B cell (primary cell): Measurements from ENCODE around the gene CCDC120. TPM values are rescaled to one million over a fixed set of nuclear protein-coding genes. Genes with fewer than 3 reads are reported as not detected.

Experiments used
- ATAC-seq: fragments of 200-7000 bp; cut with Tn5 transposase; one replicate; pipeline ENCODE4 v1.10.0; 2021; ENCODE audit warnings: low read depth, mild to moderate bottlenecking, moderate number of reproducible peaks, moderate library complexity
- CTCF ChIA-PET: fragments of 350-600 bp; sonication (Branson Sonifier 250); formaldehyde crosslinking; loops from one replicate; lab custom pipeline; 2021; ENCODE audit warnings: antibody characterized with exemption, inconsistent platforms; lab: Charles Lee
- POLR2A ChIA-PET: fragments of 350-600 bp; sonication (Branson Sonifier 250); formaldehyde crosslinking; loops from one replicate; lab custom pipeline; 2021; ENCODE audit warnings: antibody characterized with exemption; lab: Charles Lee
- DNase-seq: peaks from one replicate; pipeline ENCODE4 v3.0.0; 2013
- H2AFZ ChIP-seq: 2 replicates; pipeline ENCODE4 v1.6.1; 2012; ENCODE audit warnings: mild to moderate bottlenecking, low read depth, low read length; ENCODE audit not compliant: insufficient read depth, poor library complexity, severe bottlenecking
- H3K27ac ChIP-seq, 2 donors: 1 replicate in 1 of 2; 2 replicates in 1 of 2; pipeline ENCODE4 v1.5.1; 2012 to 2013; ENCODE audit warnings: low read length in 2 of 2, mild to moderate bottlenecking in 2 of 2, moderate library complexity in 1 of 2
- H3K27me3 ChIP-seq, 4 experiments: fragments of 200-600 bp in 1 of 4; sonication (generic) in 1 of 4; replicated peaks in 1 of 4; 1 replicate in 2 of 4; 2 replicates in 2 of 4; pipeline versions ENCODE4 v1.6.1 to v1.7.0; 2013 to 2016; ENCODE audit warnings: low read length in 3 of 4, mild to moderate bottlenecking in 2 of 4, mixed read lengths in 1 of 4, moderate library complexity in 1 of 4; ENCODE audit not compliant: insufficient read depth in 4 of 4, control insufficient read depth in 3 of 4; ENCODE audit errors: control extremely low read depth in 1 of 4
- H3K36me3 ChIP-seq, 2 experiments: replicated peaks in 1 of 2; 1 replicate in 1 of 2; 2 replicates in 1 of 2; pipeline versions ENCODE4 v1.6.1 to v1.7.1; 2013; ENCODE audit warnings: low read length in 1 of 2; ENCODE audit not compliant: insufficient read depth in 2 of 2, control insufficient read depth in 1 of 2; ENCODE audit errors: control extremely low read depth in 1 of 2, extremely low read depth in 1 of 2
- H3K4me1 ChIP-seq, 2 donors: fragments of 200-600 bp in 1 of 2; sonication (generic) in 1 of 2; 1 replicate in 1 of 2; 2 replicates in 1 of 2; pipeline versions ENCODE4 v1.5.1 to v1.6.1; 2013 to 2017; ENCODE audit warnings: low read length in 2 of 2; ENCODE audit not compliant: control insufficient read depth in 2 of 2, insufficient read depth in 2 of 2
- H3K4me2 ChIP-seq: replicated peaks from 2 replicates; pipeline ENCODE3; 2012; ENCODE audit warnings: mild to moderate bottlenecking, low read depth, low read length; ENCODE audit not compliant: poor library complexity, severe bottlenecking
- H3K4me3 ChIP-seq, 5 experiments: fragments of 200-600 bp in 1 of 5; sonication (generic) in 1 of 5; 1 replicate in 3 of 5; 2 replicates in 2 of 5; pipeline versions ENCODE4 v1.5.1 to v1.7.0; 2011 to 2016; ENCODE audit warnings: low read length in 4 of 5, mild to moderate bottlenecking in 4 of 5, low read depth in 2 of 5, control low read depth in 1 of 5, moderate library complexity in 1 of 5; ENCODE audit not compliant: insufficient read depth in 1 of 5; ENCODE audit errors: control extremely low read depth in 1 of 5, extremely low read depth in 1 of 5
- H3K79me2 ChIP-seq: fragments of 200-600 bp; sonication (generic); one replicate; pipeline ENCODE4 v1.6.0; 2016; ENCODE audit warnings: low read length; ENCODE audit not compliant: control insufficient read depth, insufficient read depth
- H3K9ac ChIP-seq: fragments of 200-600 bp; sonication (generic); 2 replicates; pipeline ENCODE4 v1.6.1; 2017; ENCODE audit warnings: mild to moderate bottlenecking, low read length, moderate library complexity
- H3K9me3 ChIP-seq, 3 donors: one replicate each; pipeline versions ENCODE4 v1.6.1 to v1.7.1; 2013; ENCODE audit warnings: low read length in 2 of 3; ENCODE audit not compliant: control insufficient read depth in 2 of 3, insufficient read depth in 1 of 3; ENCODE audit errors: control extremely low read depth in 1 of 3
- H4K20me1 ChIP-seq: 2 replicates; pipeline ENCODE4 v1.6.0; 2012; ENCODE audit warnings: mild to moderate bottlenecking, low read length; ENCODE audit not compliant: insufficient read depth, control insufficient read depth, poor library complexity, severe bottlenecking
- H3K27ac Mint-ChIP-seq: one replicate; pipeline ENCODE4 v1.8.0; 2021; ENCODE audit warnings: mixed read lengths
- H3K27me3 Mint-ChIP-seq: one replicate; pipeline ENCODE4 v1.8.0; 2021; ENCODE audit warnings: mixed read lengths
- H3K4me1 Mint-ChIP-seq: one replicate; pipeline ENCODE4 v1.8.0; 2021; ENCODE audit warnings: mixed read lengths
- H3K4me3 Mint-ChIP-seq: one replicate; pipeline ENCODE4 v1.8.0; 2021; ENCODE audit warnings: mixed read lengths
- H3K9me3 Mint-ChIP-seq: one replicate; pipeline ENCODE4 v1.8.0; 2022; ENCODE audit warnings: mixed read lengths; ENCODE audit not compliant: insufficient read depth
- EZH2 ChIP-seq: IDR thresholded peaks from 2 replicates; pipeline ENCODE4 v1.6.1; 2012; ENCODE audit warnings: borderline replicate concordance, low read depth, mild to moderate bottlenecking, moderate library complexity, low read length; ENCODE audit not compliant: insufficient read depth, poor library complexity, severe bottlenecking
- WGBS: methylation state at CpG from one replicate; pipeline ENCODE4 v1.1.5; 2013; ENCODE audit warnings: missing lambda C conversion rate; ENCODE audit not compliant: insufficient coverage; 5-methylcytosine and 5-hydroxymethylcytosine counted together
- intact Hi-C: fragments of 100-400 bp; cut with micrococcal nuclease; formaldehyde crosslinking; loops from one replicate; pipeline ENCODE4 v1.10.0; 2022
- polyA plus RNA-seq: library from polyadenylated mRNA; depleted of rRNA; stranded (reverse); fragments of >200 nt; gene quantifications from 2 replicates; pipeline ENCODE4 v1.2.3, GENCODE V29; 2012
- total RNA-seq, 2 donors: library from RNA; stranded (reverse); fragments of 120-200 nt in 1 of 2; gene quantifications; 1 replicate in 1 of 2; 2 replicates in 1 of 2; pipeline versions ENCODE4 v1.2.3 to v1.2.4, GENCODE V29; 2013 to 2022
- TF ChIP-seq, protein P1 (sequence below): fragments of 200-600 bp; IDR thresholded peaks from one replicate; pipeline ENCODE4 v1.8.0; 2022; ENCODE audit warnings: antibody characterized with exemption, mild to moderate bottlenecking

CCDC120 gene
- total and polyA plus RNA-seq, 2 donors (not counting 1 experiment from before 2014, with no cell fraction given): 5.7 to 12.5 TPM

DNA sequence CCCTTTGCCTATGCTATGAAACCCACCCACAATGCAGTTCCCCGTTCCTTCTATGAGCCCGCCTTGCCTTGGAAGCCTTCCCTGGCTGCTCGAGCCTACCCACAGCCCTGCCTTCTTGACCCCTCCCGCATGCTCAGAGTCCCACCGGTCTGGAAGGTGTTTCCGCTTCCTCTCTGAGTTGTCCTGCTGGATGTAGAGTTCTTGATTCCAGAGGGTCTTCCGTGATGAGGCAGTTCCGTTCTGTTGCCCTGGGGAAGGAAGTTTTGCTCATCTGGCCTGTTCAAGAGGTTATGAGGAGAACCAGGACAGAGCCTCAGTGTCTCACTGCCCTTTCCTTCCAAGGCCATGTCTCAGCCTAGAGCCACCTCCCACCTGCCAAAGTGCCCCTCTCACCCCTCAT lies 57.3 kb downstream of the CCDC120 start:
- Mint-ChIP-seq H3K9me3 (no peaks in the 10 kb centered on the region), H3K4me1 (peaks cover 12% of the 10 kb centered on the region), H3K27ac (no peak overlapping the region), H3K4me3 (no peak overlapping the region), H3K27me3 (no peaks in the 10 kb centered on the region)
- ChIA-PET CTCF (no interaction called here), POLR2A (no interaction called here)
- H4K20me1 ChIP-seq: no peaks in the 10 kb centered on the region
- no peaks in the 10 kb centered on the region for H3K9me3 ChIP-seq
- intact Hi-C loops: no loop called here
- no peak overlapping the region for H3K4me2 ChIP-seq
- H3K79me2 ChIP-seq: no peaks in the 10 kb centered on the region
- TF ChIP-seq EZH2: no peak
- TF ChIP-seq, protein P1, sequence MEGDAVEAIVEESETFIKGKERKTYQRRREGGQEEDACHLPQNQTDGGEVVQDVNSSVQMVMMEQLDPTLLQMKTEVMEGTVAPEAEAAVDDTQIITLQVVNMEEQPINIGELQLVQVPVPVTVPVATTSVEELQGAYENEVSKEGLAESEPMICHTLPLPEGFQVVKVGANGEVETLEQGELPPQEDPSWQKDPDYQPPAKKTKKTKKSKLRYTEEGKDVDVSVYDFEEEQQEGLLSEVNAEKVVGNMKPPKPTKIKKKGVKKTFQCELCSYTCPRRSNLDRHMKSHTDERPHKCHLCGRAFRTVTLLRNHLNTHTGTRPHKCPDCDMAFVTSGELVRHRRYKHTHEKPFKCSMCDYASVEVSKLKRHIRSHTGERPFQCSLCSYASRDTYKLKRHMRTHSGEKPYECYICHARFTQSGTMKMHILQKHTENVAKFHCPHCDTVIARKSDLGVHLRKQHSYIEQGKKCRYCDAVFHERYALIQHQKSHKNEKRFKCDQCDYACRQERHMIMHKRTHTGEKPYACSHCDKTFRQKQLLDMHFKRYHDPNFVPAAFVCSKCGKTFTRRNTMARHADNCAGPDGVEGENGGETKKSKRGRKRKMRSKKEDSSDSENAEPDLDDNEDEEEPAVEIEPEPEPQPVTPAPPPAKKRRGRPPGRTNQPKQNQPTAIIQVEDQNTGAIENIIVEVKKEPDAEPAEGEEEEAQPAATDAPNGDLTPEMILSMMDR: no peak
- no peak overlapping the region for H3K27ac ChIP-seq
- DNase-seq: no peak
- H3K36me3 ChIP-seq: peaks cover 0 to 41% of the 10 kb centered on the region in 2 experiments
- no peak overlapping the region for H2AFZ ChIP-seq
- H3K4me1 ChIP-seq: peaks cover 0 to 6% of the 10 kb centered on the region in 2 donors
- H3K4me3 ChIP-seq: no peak overlapping the region
- no peak for ATAC-seq
- WGBS: 100% methylated on average over 4 of the region's 8 CpGs
- H3K27me3 ChIP-seq: no peaks in the 10 kb centered on the region
- no peak overlapping the region for H3K9ac ChIP-seq

DNA sequence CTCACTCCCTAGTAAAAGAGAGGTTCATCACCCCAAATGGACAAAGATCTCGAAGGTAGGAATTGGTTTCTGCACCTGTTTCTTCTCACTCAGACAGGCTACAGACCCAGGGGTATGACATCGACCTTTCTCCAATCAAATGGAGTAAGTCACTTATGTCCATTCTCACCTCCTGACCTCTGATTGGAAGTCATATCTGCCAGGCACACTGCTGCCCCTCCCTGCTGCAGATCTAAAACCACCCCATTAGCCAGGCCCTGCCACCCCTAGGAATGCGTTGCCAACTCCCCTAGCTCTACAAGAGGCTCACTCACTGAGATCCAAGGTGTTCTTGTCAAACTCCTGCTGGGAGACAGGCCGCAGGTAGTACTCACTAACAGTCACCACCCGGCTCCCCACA lies 57.9 kb downstream of the CCDC120 start:
- no peak overlapping the region for H3K4me3 Mint-ChIP-seq
- Histone ChIP-seq H4K20me1 (no peaks in the 10 kb centered on the region), H3K4me3 (no peak overlapping the region), H3K9ac (no peak overlapping the region), H3K4me1 (peaks cover 0 to 6% of the 10 kb centered on the region in 2 donors), H3K79me2 (peaks cover under 1% of the 10 kb centered on the region), H3K36me3 (peaks cover 0 to 41% of the 10 kb centered on the region in 2 experiments), H3K27me3 (no peaks in the 10 kb centered on the region), H3K4me2 (no peak overlapping the region), H3K27ac (no peak overlapping the region), H2AFZ (no peak overlapping the region), H3K9me3 (no peaks in the 10 kb centered on the region)
- no CpG with 5 or more reads among the region's 5 CpGs for WGBS
- peaks cover 15% of the 10 kb centered on the region for H3K4me1 Mint-ChIP-seq
- no peaks in the 10 kb centered on the region for H3K27me3 Mint-ChIP-seq
- no peak overlapping the region for H3K27ac Mint-ChIP-seq
- ChIA-PET POLR2A (no interaction called here), CTCF (no interaction called here)
- intact Hi-C loops: no loop called here
- TF ChIP-seq EZH2: no peak
- TF ChIP-seq, protein P1: no peak
- no peak for DNase-seq
- no peak for ATAC-seq
- no peaks in the 10 kb centered on the region for H3K9me3 Mint-ChIP-seq
